Measurements from ENCODE around the gene GPRC5C.

The GPRC5C gene

GRCh38 chr17:74391771-74392170 is 40.1 kb upstream of the GPRC5C start:
- no peaks in the 10 kb centered on the region for H3K9me3 ChIP-seq (ENCODE audit: control insufficient read depth, low read length)
- no peaks in the 10 kb centered on the region for H3K36me3 ChIP-seq (ENCODE audit: control insufficient read depth, insufficient read depth, low read length)
- H3K27me3 ChIP-seq (ENCODE audit: control insufficient read depth, insufficient read depth, low read length, poor library complexity, severe bottlenecking): no peaks in the 10 kb centered on the region
- peaks cover 29% of the 10 kb centered on the region for H3K4me1 ChIP-seq (ENCODE audit: control insufficient read depth, insufficient read depth, low read length)
- no peak overlapping the region for H3K27ac ChIP-seq (ENCODE audit: insufficient read depth, low read depth, low read length, poor library complexity, severe bottlenecking)
- 90 to 91% methylated on average over 5 of the region's 5 CpGs for WGBS, 2 experiments
- H3K4me3 ChIP-seq (ENCODE audit: insufficient read depth, low read depth, low read length): no peak overlapping the region

DNA sequence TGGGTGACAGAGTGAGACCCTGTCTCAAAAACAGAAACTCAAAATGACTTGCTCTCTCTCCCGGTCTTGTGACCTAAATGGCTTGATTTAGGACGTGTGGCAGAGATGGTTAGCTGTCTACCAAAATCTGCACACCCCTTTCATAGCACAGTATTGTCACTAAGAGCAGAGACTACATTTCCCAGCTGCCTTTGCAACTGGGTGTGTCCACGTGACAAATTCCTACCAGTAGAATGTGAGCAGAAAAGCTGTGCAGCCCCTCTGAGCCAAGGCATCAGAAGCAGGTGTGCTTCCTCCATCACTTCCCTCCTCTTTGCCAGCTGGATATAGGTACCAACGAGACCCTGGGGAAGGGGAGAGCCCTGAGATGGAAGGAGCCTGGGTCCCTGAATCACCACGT is 39.0 kb upstream of the GPRC5C start:
- Histone ChIP-seq H3K4me1 (ENCODE audit: control insufficient read depth, insufficient read depth, low read length) (peaks cover 23% of the 10 kb centered on the region), H3K9me3 (ENCODE audit: control insufficient read depth, low read length) (no peaks in the 10 kb centered on the region), H3K27ac (ENCODE audit: insufficient read depth, low read depth, low read length, poor library complexity, severe bottlenecking) (no peak overlapping the region), H3K4me3 (ENCODE audit: insufficient read depth, low read depth, low read length) (no peak overlapping the region), H3K36me3 (ENCODE audit: control insufficient read depth, insufficient read depth, low read length) (no peaks in the 10 kb centered on the region), H3K27me3 (ENCODE audit: control insufficient read depth, insufficient read depth, low read length, poor library complexity, severe bottlenecking) (no peaks in the 10 kb centered on the region)
- 64 to 81% methylated on average over 5 of the region's 5 CpGs for WGBS, 2 experiments

- Histone ChIP-seq H3K36me3 (ENCODE audit: control insufficient read depth, insufficient read depth, low read length) (no peaks in the 10 kb centered on the region), H3K27me3 (ENCODE audit: control insufficient read depth, insufficient read depth, low read length, poor library complexity, severe bottlenecking) (no peaks in the 10 kb centered on the region), H3K9me3 (ENCODE audit: control insufficient read depth, low read length) (no peaks in the 10 kb centered on the region), H3K27ac (ENCODE audit: insufficient read depth, low read depth, low read length, poor library complexity, severe bottlenecking) (no peak overlapping the region), H3K4me1 (ENCODE audit: control insufficient read depth, insufficient read depth, low read length) (peaks cover 20% of the 10 kb centered on the region), H3K4me3 (ENCODE audit: insufficient read depth, low read depth, low read length) (no peak overlapping the region)
- WGBS, 2 experiments: 92 to 96% methylated on average over 6 of the region's 6 CpGs
Measured at GRCh38 chr17:74393346-74393942, 38.4 kb upstream of the GPRC5C start.

- Histone ChIP-seq H3K4me3 (ENCODE audit: insufficient read depth, low read depth, low read length) (no peak overlapping the region), H3K36me3 (ENCODE audit: control insufficient read depth, insufficient read depth, low read length) (no peaks in the 10 kb centered on the region), H3K27me3 (ENCODE audit: control insufficient read depth, insufficient read depth, low read length, poor library complexity, severe bottlenecking) (no peaks in the 10 kb centered on the region), H3K9me3 (ENCODE audit: control insufficient read depth, low read length) (no peaks in the 10 kb centered on the region), H3K27ac (ENCODE audit: insufficient read depth, low read depth, low read length, poor library complexity, severe bottlenecking) (no peak overlapping the region), H3K4me1 (ENCODE audit: control insufficient read depth, insufficient read depth, low read length) (peaks cover 10% of the 10 kb centered on the region)
- WGBS, 2 experiments: 88% methylated on average over 12 of the region's 12 CpGs
Measured at GRCh38 chr17:74394275-74394950, 37.5 kb upstream of the GPRC5C start.

DNA sequence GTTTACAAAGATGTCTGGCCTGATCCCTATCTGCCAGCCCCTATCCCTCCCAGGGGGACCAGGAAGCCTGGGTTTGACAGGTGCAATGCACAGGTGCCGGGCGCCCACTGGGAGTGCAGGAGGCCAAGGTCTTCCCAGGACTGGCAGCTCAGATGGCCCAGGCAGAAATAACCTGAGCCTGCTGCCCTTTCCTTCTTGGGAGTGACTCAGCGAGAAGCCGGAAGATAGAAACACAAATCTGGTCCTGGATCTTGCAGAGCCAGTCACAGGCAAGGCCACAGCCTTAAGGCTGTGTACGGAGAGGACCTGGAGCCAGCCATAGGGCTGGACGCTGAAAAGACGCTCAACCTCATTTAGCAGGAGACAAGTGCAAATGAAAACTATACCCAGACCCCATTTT is 36.9 kb upstream of the GPRC5C start:
- 92 to 93% methylated on average over 7 of the region's 7 CpGs for WGBS, 2 experiments
- Histone ChIP-seq H3K27ac (ENCODE audit: insufficient read depth, low read depth, low read length, poor library complexity, severe bottlenecking) (no peak overlapping the region), H3K9me3 (ENCODE audit: control insufficient read depth, low read length) (no peaks in the 10 kb centered on the region)

GRCh38 chr17:74396567-74396966 is 35.3 kb upstream of the GPRC5C start:
- Histone ChIP-seq H3K4me3 (ENCODE audit: insufficient read depth, low read depth, low read length) (no peak overlapping the region), H3K27me3 (ENCODE audit: control insufficient read depth, insufficient read depth, low read length, poor library complexity, severe bottlenecking) (no peaks in the 10 kb centered on the region), H3K4me1 (ENCODE audit: control insufficient read depth, insufficient read depth, low read length) (peaks cover 8% of the 10 kb centered on the region), H3K36me3 (ENCODE audit: control insufficient read depth, insufficient read depth, low read length) (no peaks in the 10 kb centered on the region), H3K9me3 (ENCODE audit: control insufficient read depth, low read length) (no peaks in the 10 kb centered on the region), H3K27ac (ENCODE audit: insufficient read depth, low read depth, low read length, poor library complexity, severe bottlenecking) (no peak overlapping the region)
- 92 to 96% methylated on average over 4 of the region's 4 CpGs for WGBS, 2 experiments

More for the DNA sequence above, 36.9 kb upstream of the GPRC5C start:
- Histone ChIP-seq H3K27me3 (ENCODE audit: control insufficient read depth, insufficient read depth, low read length, poor library complexity, severe bottlenecking) (no peaks in the 10 kb centered on the region), H3K4me1 (ENCODE audit: control insufficient read depth, insufficient read depth, low read length) (peaks cover 8% of the 10 kb centered on the region), H3K4me3 (ENCODE audit: insufficient read depth, low read depth, low read length) (no peak overlapping the region), H3K36me3 (ENCODE audit: control insufficient read depth, insufficient read depth, low read length) (no peaks in the 10 kb centered on the region)

GRCh38 chr17:74402048-74402447 is 29.8 kb upstream of the GPRC5C start:
- no peak overlapping the region for H3K27ac ChIP-seq (ENCODE audit: insufficient read depth, low read depth, low read length, poor library complexity, severe bottlenecking)
- H3K27me3 ChIP-seq (ENCODE audit: control insufficient read depth, insufficient read depth, low read length, poor library complexity, severe bottlenecking): no peaks in the 10 kb centered on the region
- H3K4me3 ChIP-seq (ENCODE audit: insufficient read depth, low read depth, low read length): no peak overlapping the region
- no peaks in the 10 kb centered on the region for H3K36me3 ChIP-seq (ENCODE audit: control insufficient read depth, insufficient read depth, low read length)
- peaks cover 14% of the 10 kb centered on the region for H3K4me1 ChIP-seq (ENCODE audit: control insufficient read depth, insufficient read depth, low read length)
- H3K9me3 ChIP-seq (ENCODE audit: control insufficient read depth, low read length): no peaks in the 10 kb centered on the region
- WGBS, 2 experiments: 91 to 92% methylated on average over 7 of the region's 7 CpGs

GRCh38 chr17:74403512-74404137 is 28.3 kb upstream of the GPRC5C start:
- Histone ChIP-seq H3K4me3 (ENCODE audit: insufficient read depth, low read depth, low read length) (no peak overlapping the region), H3K27ac (ENCODE audit: insufficient read depth, low read depth, low read length, poor library complexity, severe bottlenecking) (no peak overlapping the region), H3K36me3 (ENCODE audit: control insufficient read depth, insufficient read depth, low read length) (no peaks in the 10 kb centered on the region), H3K27me3 (ENCODE audit: control insufficient read depth, insufficient read depth, low read length, poor library complexity, severe bottlenecking) (no peaks in the 10 kb centered on the region), H3K9me3 (ENCODE audit: control insufficient read depth, low read length) (no peaks in the 10 kb centered on the region), H3K4me1 (ENCODE audit: control insufficient read depth, insufficient read depth, low read length) (peaks cover 14% of the 10 kb centered on the region)
- 67 to 69% methylated on average over 12 of the region's 12 CpGs for whole genome bisulfite sequencing, 2 experiments

DNA sequence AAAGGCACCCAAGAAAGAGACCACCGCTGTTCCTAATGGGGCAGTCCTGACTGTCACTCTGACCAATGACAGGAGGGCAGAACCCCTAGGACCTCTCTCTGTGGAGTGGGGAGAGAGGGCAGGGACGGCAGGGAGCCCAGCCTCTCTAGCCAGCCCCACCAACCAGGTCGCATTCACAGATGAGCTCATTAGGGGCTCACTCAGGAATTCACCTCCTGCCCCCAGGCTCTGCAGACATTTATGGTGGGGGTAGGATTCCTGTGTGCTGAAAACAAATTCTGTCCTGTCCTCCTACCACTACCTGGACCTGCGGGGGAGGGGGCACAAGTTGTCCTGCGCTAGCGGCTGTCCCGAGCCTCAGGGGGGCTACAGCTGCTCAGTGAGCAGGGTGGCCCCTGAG is 27.7 kb upstream of the GPRC5C start:
- H3K36me3 ChIP-seq (ENCODE audit: control insufficient read depth, insufficient read depth, low read length): no peaks in the 10 kb centered on the region
- H3K9me3 ChIP-seq (ENCODE audit: control insufficient read depth, low read length): no peaks in the 10 kb centered on the region
- no peaks in the 10 kb centered on the region for H3K27me3 ChIP-seq (ENCODE audit: control insufficient read depth, insufficient read depth, low read length, poor library complexity, severe bottlenecking)
- no peak overlapping the region for H3K4me3 ChIP-seq (ENCODE audit: insufficient read depth, low read depth, low read length)
- H3K27ac ChIP-seq (ENCODE audit: insufficient read depth, low read depth, low read length, poor library complexity, severe bottlenecking): no peak overlapping the region
- peaks cover 14% of the 10 kb centered on the region for H3K4me1 ChIP-seq (ENCODE audit: control insufficient read depth, insufficient read depth, low read length)
- 36 to 38% methylated on average over 7 of the region's 7 CpGs for WGBS, 2 experiments

GRCh38 chr17:74404789-74405188 is 27.1 kb upstream of the GPRC5C start:
- H3K9me3 ChIP-seq (ENCODE audit: control insufficient read depth, low read length): no peaks in the 10 kb centered on the region
- H3K4me1 ChIP-seq (ENCODE audit: control insufficient read depth, insufficient read depth, low read length): peaks cover 14% of the 10 kb centered on the region
- H3K27me3 ChIP-seq (ENCODE audit: control insufficient read depth, insufficient read depth, low read length, poor library complexity, severe bottlenecking): no peaks in the 10 kb centered on the region
- no peak overlapping the region for H3K4me3 ChIP-seq (ENCODE audit: insufficient read depth, low read depth, low read length)
- H3K27ac ChIP-seq (ENCODE audit: insufficient read depth, low read depth, low read length, poor library complexity, severe bottlenecking): no peak overlapping the region
- no peaks in the 10 kb centered on the region for H3K36me3 ChIP-seq (ENCODE audit: control insufficient read depth, insufficient read depth, low read length)
- 83 to 87% methylated on average over 6 of the region's 6 CpGs for WGBS, 2 experiments
